ENCODE measurements around the gene CLHC1.
A peak's percentile ranks its signal among the peaks of the same experiment; 100 is the strongest.

DNA sequence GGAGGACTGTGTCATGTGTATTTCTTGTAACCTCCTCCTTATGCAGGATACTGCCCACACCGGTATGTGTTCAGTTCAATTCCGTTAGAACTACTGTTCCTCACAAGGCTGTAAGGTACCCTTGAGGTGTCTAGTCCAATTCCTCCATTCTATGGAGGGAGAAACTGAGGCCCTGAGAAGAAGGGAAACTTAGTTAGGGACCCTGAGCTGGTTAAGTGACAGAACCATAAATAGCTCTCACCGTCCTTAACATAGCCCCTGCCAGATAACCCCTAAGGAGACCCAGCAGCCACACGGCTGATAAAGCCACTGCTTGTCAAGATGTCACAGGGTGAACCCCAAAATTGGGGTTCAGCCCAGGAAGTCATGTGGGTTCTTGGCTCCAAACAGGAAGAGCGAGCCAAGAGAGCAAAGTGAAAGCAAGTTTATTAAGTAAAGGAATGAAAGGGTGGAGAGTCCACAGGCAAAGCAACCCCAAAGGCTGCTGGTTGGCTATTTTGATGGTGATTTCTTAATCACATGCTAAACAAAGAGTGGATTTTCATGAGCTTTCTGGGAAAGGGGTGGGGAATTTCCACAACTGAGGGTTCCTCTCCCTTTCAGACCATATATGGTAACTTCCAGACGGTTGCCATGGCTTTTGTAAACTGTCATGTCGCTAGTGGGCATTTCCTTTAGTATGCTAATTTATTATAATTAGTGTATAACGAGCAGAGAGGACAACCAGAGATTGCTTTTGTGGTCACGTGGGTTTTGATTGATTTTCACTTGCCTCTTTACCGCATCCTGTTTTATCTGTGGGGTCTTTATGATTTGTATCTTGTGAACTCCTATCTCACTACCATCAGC, 98.4 kb downstream of the CLHC1 start:
- TF ChIP-seq EP300 (IDR thresholded peaks at IDR 0.05; ENCODE audit: borderline replicate concordance in 1 of 2, low read depth in 2 of 2, low read length in 2 of 2), result peak in 1 of 2 experiments; percentile 95; a peak in 1 of 3 replicates
- TF ChIP-seq, protein P1, sequence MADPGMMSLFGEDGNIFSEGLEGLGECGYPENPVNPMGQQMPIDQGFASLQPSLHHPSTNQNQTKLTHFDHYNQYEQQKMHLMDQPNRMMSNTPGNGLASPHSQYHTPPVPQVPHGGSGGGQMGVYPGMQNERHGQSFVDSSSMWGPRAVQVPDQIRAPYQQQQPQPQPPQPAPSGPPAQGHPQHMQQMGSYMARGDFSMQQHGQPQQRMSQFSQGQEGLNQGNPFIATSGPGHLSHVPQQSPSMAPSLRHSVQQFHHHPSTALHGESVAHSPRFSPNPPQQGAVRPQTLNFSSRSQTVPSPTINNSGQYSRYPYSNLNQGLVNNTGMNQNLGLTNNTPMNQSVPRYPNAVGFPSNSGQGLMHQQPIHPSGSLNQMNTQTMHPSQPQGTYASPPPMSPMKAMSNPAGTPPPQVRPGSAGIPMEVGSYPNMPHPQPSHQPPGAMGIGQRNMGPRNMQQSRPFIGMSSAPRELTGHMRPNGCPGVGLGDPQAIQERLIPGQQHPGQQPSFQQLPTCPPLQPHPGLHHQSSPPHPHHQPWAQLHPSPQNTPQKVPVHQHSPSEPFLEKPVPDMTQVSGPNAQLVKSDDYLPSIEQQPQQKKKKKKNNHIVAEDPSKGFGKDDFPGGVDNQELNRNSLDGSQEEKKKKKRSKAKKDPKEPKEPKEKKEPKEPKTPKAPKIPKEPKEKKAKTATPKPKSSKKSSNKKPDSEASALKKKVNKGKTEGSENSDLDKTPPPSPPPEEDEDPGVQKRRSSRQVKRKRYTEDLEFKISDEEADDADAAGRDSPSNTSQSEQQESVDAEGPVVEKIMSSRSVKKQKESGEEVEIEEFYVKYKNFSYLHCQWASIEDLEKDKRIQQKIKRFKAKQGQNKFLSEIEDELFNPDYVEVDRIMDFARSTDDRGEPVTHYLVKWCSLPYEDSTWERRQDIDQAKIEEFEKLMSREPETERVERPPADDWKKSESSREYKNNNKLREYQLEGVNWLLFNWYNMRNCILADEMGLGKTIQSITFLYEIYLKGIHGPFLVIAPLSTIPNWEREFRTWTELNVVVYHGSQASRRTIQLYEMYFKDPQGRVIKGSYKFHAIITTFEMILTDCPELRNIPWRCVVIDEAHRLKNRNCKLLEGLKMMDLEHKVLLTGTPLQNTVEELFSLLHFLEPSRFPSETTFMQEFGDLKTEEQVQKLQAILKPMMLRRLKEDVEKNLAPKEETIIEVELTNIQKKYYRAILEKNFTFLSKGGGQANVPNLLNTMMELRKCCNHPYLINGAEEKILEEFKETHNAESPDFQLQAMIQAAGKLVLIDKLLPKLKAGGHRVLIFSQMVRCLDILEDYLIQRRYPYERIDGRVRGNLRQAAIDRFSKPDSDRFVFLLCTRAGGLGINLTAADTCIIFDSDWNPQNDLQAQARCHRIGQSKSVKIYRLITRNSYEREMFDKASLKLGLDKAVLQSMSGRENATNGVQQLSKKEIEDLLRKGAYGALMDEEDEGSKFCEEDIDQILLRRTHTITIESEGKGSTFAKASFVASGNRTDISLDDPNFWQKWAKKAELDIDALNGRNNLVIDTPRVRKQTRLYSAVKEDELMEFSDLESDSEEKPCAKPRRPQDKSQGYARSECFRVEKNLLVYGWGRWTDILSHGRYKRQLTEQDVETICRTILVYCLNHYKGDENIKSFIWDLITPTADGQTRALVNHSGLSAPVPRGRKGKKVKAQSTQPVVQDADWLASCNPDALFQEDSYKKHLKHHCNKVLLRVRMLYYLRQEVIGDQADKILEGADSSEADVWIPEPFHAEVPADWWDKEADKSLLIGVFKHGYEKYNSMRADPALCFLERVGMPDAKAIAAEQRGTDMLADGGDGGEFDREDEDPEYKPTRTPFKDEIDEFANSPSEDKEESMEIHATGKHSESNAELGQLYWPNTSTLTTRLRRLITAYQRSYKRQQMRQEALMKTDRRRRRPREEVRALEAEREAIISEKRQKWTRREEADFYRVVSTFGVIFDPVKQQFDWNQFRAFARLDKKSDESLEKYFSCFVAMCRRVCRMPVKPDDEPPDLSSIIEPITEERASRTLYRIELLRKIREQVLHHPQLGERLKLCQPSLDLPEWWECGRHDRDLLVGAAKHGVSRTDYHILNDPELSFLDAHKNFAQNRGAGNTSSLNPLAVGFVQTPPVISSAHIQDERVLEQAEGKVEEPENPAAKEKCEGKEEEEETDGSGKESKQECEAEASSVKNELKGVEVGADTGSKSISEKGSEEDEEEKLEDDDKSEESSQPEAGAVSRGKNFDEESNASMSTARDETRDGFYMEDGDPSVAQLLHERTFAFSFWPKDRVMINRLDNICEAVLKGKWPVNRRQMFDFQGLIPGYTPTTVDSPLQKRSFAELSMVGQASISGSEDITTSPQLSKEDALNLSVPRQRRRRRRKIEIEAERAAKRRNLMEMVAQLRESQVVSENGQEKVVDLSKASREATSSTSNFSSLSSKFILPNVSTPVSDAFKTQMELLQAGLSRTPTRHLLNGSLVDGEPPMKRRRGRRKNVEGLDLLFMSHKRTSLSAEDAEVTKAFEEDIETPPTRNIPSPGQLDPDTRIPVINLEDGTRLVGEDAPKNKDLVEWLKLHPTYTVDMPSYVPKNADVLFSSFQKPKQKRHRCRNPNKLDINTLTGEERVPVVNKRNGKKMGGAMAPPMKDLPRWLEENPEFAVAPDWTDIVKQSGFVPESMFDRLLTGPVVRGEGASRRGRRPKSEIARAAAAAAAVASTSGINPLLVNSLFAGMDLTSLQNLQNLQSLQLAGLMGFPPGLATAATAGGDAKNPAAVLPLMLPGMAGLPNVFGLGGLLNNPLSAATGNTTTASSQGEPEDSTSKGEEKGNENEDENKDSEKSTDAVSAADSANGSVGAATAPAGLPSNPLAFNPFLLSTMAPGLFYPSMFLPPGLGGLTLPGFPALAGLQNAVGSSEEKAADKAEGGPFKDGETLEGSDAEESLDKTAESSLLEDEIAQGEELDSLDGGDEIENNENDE (IDR thresholded peaks at IDR 0.05; ENCODE audit: insufficient replicate concordance, low read length), result peak; percentile 38
- TF ChIP-seq, protein P2, sequence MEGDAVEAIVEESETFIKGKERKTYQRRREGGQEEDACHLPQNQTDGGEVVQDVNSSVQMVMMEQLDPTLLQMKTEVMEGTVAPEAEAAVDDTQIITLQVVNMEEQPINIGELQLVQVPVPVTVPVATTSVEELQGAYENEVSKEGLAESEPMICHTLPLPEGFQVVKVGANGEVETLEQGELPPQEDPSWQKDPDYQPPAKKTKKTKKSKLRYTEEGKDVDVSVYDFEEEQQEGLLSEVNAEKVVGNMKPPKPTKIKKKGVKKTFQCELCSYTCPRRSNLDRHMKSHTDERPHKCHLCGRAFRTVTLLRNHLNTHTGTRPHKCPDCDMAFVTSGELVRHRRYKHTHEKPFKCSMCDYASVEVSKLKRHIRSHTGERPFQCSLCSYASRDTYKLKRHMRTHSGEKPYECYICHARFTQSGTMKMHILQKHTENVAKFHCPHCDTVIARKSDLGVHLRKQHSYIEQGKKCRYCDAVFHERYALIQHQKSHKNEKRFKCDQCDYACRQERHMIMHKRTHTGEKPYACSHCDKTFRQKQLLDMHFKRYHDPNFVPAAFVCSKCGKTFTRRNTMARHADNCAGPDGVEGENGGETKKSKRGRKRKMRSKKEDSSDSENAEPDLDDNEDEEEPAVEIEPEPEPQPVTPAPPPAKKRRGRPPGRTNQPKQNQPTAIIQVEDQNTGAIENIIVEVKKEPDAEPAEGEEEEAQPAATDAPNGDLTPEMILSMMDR (IDR thresholded peaks at IDR 0.05; ENCODE audit: control extremely low read depth in 1 of 3, insufficient read depth in 1 of 3, low read depth in 1 of 3, low read length in 3 of 3), result no peak
